ENCODE data around the gene MCTP1.

DNA sequence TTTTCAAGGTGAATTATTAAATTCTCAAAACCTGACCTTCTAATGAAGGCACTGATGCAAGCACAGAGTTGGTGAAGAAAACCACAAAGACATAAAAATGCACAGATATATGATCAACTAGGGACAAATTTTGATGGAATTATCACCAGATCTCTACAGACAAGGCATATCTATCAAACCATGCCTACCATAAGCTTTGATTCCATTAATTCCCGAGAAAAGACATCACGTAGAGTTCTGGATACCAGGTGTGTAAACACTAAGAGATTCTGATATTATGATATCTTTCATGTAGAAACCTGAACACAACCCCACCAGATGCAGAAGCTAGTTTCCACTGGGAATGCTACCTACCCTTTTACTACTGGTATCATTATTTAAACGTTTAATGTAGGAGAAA lies 525.9 kb downstream of the MCTP1 start:
- TF ChIP-seq CTCF (IDR thresholded peaks at IDR 0.05; ENCODE audit: low read depth, low read length, poor library complexity, severe bottlenecking) (no peak), EZH2phosphoT487 (IDR thresholded peaks at IDR 0.05; ENCODE audit: borderline replicate concordance, low read length) (no peak)
